ENCODE measurements around the gene FREM3. TPM values are rescaled to one million over a fixed set of nuclear protein-coding genes. Genes with fewer than 3 reads are reported as not detected.

Gene FREM3
- total RNA-seq, 1 experiment from 2014 or later: not detected

- no peak overlapping the region for H3K27ac ChIP-seq (ENCODE audit: insufficient read length, low read depth, low read length)
- Mint-ChIP-seq H3K4me1 (peaks cover 2 to 6% of the 10 kb centered on the region in 2 experiments), H3K4me3 (no peak overlapping the region), H3K36me3 (ENCODE audit: insufficient read depth in 1 of 3, low read depth in 3 of 3) (peaks cover 9 to 40% (median 31%) of the 10 kb centered on the region in 3 experiments; a peak in 6 of 7 replicates), H3K27ac (no peak overlapping the region), H3K9me3 (peaks cover 0 to 2% of the 10 kb centered on the region in 2 experiments; a peak in 2 of 5 replicates), H3K27me3 (ENCODE audit: low read depth) (no peaks in the 10 kb centered on the region)
- H3K4me1 ChIP-seq (ENCODE audit: insufficient read depth, low read length): no peaks in the 10 kb centered on the region
- H2BK120ac ChIP-seq (ENCODE audit: low read depth, low read length, poor library complexity, severe bottlenecking): no peak overlapping the region
- no peak overlapping the region for H2BK15ac ChIP-seq (ENCODE audit: low read depth, low read length)
- no peak overlapping the region for H3K56ac ChIP-seq (ENCODE audit: insufficient read length, low read depth, low read length)
- no peak overlapping the region for H2AFZ ChIP-seq (ENCODE audit: low read length)
- H3T11ph ChIP-seq (ENCODE audit: low read length): no peak overlapping the region
- no peak overlapping the region for H3K14ac ChIP-seq (ENCODE audit: insufficient read depth, low read length)
- H3K4me2 ChIP-seq (ENCODE audit: insufficient read depth, insufficient read length, low read length): no peak overlapping the region
- no peaks in the 10 kb centered on the region for H3K9me3 ChIP-seq (ENCODE audit: control insufficient read depth, low read depth, low read length)
- no peak for TF ChIP-seq CTCF (conservative IDR thresholded peaks at IDR 0.05)
- H4K8ac ChIP-seq (replicated peaks; ENCODE audit: insufficient read length, low read depth, low read length): no peak overlapping the region
- no peak overlapping the region for H2BK20ac ChIP-seq (ENCODE audit: low read depth, low read length, poor library complexity, severe bottlenecking)
- no peaks in the 10 kb centered on the region for H4K20me1 ChIP-seq (ENCODE audit: control insufficient read depth, insufficient read depth, insufficient read length)
- H2AK5ac ChIP-seq (ENCODE audit: insufficient read length, low read length): no peak overlapping the region
- H3K23ac ChIP-seq (ENCODE audit: insufficient read length, low read depth, low read length): no peak overlapping the region
- H3K18ac ChIP-seq (ENCODE audit: insufficient read length, low read depth, low read length): no peak overlapping the region
- DNase-seq: no peak
- H3K4ac ChIP-seq (ENCODE audit: low read depth, low read length): no peak overlapping the region
- no peak overlapping the region for H2BK12ac ChIP-seq (ENCODE audit: insufficient read length, low read depth, low read length)
- peaks cover 5% of the 10 kb centered on the region for H3K23me2 ChIP-seq (ENCODE audit: insufficient read length, low read depth, low read length, poor library complexity, severe bottlenecking)
- no peak overlapping the region for H4K5ac ChIP-seq (ENCODE audit: insufficient read length, low read depth, low read length)
- H3K27me3 ChIP-seq (ENCODE audit: insufficient read depth, low read length): no peaks in the 10 kb centered on the region
- no peak overlapping the region for H3K9ac ChIP-seq (ENCODE audit: extremely low read depth, insufficient read length, low read length)
- no peak overlapping the region for H4K91ac ChIP-seq (ENCODE audit: insufficient read length, low read depth, low read length)
- H3K79me1 ChIP-seq (ENCODE audit: insufficient read depth, low read depth, low read length, poor library complexity, severe bottlenecking): no peaks in the 10 kb centered on the region
- no peaks in the 10 kb centered on the region for H3K79me2 ChIP-seq (ENCODE audit: insufficient read depth, low read length)
- H2BK5ac ChIP-seq (ENCODE audit: insufficient read length, low read length): no peak overlapping the region
- no CpG with 5 or more reads among the region's 5 CpGs for WGBS (ENCODE audit: extremely low coverage, insufficient read length, low lambda C conversion rate)
Observed at GRCh38 chr4:143555676-143556075, 144.8 kb downstream of the FREM3 start.

Data from H9 (cell line).